BLaER1 (cell line): ENCODE measurements around the gene GLMP.

Experiments
- H3K27ac ChIP-seq: shearing (Covaris generic); formaldehyde crosslinking; 2 replicates; pipeline ENCODE4 v1.8.1; 2022
- H3K27me3 ChIP-seq: shearing (Covaris generic); formaldehyde crosslinking; 2 replicates; pipeline ENCODE4 v1.8.1; 2022
- H3K36me3 ChIP-seq: shearing (Covaris generic); formaldehyde crosslinking; 2 replicates; pipeline ENCODE4 v1.8.1; 2022
- H3K4me1 ChIP-seq: shearing (Covaris generic); formaldehyde crosslinking; 2 replicates; pipeline ENCODE4 v1.8.1; 2022
- H3K4me2 ChIP-seq: shearing (Covaris generic); formaldehyde crosslinking; 2 replicates; pipeline ENCODE4 v1.8.1; 2022
- H3K4me3 ChIP-seq: shearing (Covaris generic); formaldehyde crosslinking; 2 replicates; pipeline ENCODE4 v1.8.1; 2022
- H3K9ac ChIP-seq: shearing (Covaris generic); formaldehyde crosslinking; 2 replicates; pipeline ENCODE4 v1.8.1; 2022
- H3K9me3 ChIP-seq: shearing (Covaris generic); formaldehyde crosslinking; 2 replicates; pipeline ENCODE4 v1.8.1; 2022
- H4K20me1 ChIP-seq: shearing (Covaris generic); formaldehyde crosslinking; 2 replicates; pipeline ENCODE4 v1.8.1; 2022
- Cebpa-rat ChIP-seq: shearing (Covaris generic); IDR thresholded peaks from 2 replicates; pipeline ENCODE4 v1.8.1; 2022

The GLMP gene

GRCh38 chr1:156245451-156246232 lies 49.8 kb downstream of the GLMP start:
- Histone ChIP-seq H4K20me1 (peaks cover 93% of the 10 kb centered on the region), H3K4me2 (peak overlapping the region; percentile 99), H3K9ac (peak overlapping the region; percentile 36), H3K36me3 (peaks cover 37% of the 10 kb centered on the region), H3K27me3 (peaks cover 23% of the 10 kb centered on the region), H3K9me3 (no peaks in the 10 kb centered on the region), H3K4me3 (peak overlapping the region; percentile 62), H3K4me1 (peaks cover 49% of the 10 kb centered on the region), H3K27ac (peak overlapping the region; percentile 19; the same call in 1 of the 2 replicates)
- no peak for TF ChIP-seq Cebpa-rat

- H3K27me3 ChIP-seq, result peaks cover 23% of the 10 kb centered on the region
- no peaks in the 10 kb centered on the region for H3K9me3 ChIP-seq
- H4K20me1 ChIP-seq, result peaks cover 96% of the 10 kb centered on the region
- no peak overlapping the region for H3K4me3 ChIP-seq
- no peak for TF ChIP-seq Cebpa-rat
- H3K9ac ChIP-seq, result peak overlapping the region; percentile 36; the same call in 1 of the 2 replicates
- no peak overlapping the region for H3K27ac ChIP-seq
- H3K4me2 ChIP-seq, result peak overlapping the region; percentile 99
- H3K36me3 ChIP-seq, result peaks cover 31% of the 10 kb centered on the region
- peaks cover 59% of the 10 kb centered on the region for H3K4me1 ChIP-seq
Measured at GRCh38 chr1:156244712-156245111, 50.8 kb downstream of the GLMP start.

- H3K9ac ChIP-seq, result no peak overlapping the region
- no peaks in the 10 kb centered on the region for H3K9me3 ChIP-seq
- H3K4me2 ChIP-seq, result no peak overlapping the region
- H3K27me3 ChIP-seq, result peaks cover 23% of the 10 kb centered on the region
- H3K27ac ChIP-seq, result no peak overlapping the region
- peaks cover 64% of the 10 kb centered on the region for H3K4me1 ChIP-seq
- H4K20me1 ChIP-seq, result peaks cover 96% of the 10 kb centered on the region
- peaks cover 31% of the 10 kb centered on the region for H3K36me3 ChIP-seq
- H3K4me3 ChIP-seq, result no peak overlapping the region
- TF ChIP-seq Cebpa-rat, result no peak
Measured at GRCh38 chr1:156244126-156244525, 51.4 kb downstream of the GLMP start.

GRCh38 chr1:156242738-156243137 lies 52.7 kb downstream of the GLMP start:
- Histone ChIP-seq H3K4me1 (peaks cover 70% of the 10 kb centered on the region), H3K36me3 (peaks cover 34% of the 10 kb centered on the region), H3K9me3 (no peaks in the 10 kb centered on the region), H3K27me3 (peaks cover 23% of the 10 kb centered on the region), H3K9ac (no peak overlapping the region), H3K27ac (no peak overlapping the region), H4K20me1 (peaks cover 88% of the 10 kb centered on the region), H3K4me2 (peak overlapping the region; percentile 90), H3K4me3 (no peak overlapping the region)
- no peak for TF ChIP-seq Cebpa-rat
